Cardiac muscle cell (in vitro differentiated cells and primary cell): ENCODE measurements around the gene KCNMA1. TPM values are rescaled to one million over a fixed set of nuclear protein-coding genes. Genes with fewer than 3 reads are reported as not detected.

Experiments
- DNase-seq, 2 donors: peaks; one replicate each; pipeline versions ENCODE4 v3.0.0 to v3.0.0-alpha.2; 2010 to 2017; ENCODE audit warnings: low read depth in 1 of 2, low spot score in 1 of 2
- H3K27ac ChIP-seq: fragments of 200-600 bp; sonication (generic); 2 replicates; pipeline ENCODE4 v1.5.1; 2016
- H3K27me3 ChIP-seq: fragments of 200-600 bp; sonication (generic); 2 replicates; pipeline ENCODE4 v1.6.0; 2016; ENCODE audit warnings: control low read depth
- H3K36me3 ChIP-seq: fragments of 200-600 bp; sonication (generic); 2 replicates; pipeline ENCODE4 v1.5.1; 2016; ENCODE audit warnings: control low read depth
- H3K4me1 ChIP-seq: fragments of 200-600 bp; sonication (generic); 2 replicates; pipeline ENCODE4 v1.8.1; 2017; ENCODE audit warnings: low read depth, mild to moderate bottlenecking, mixed run types
- H3K4me3 ChIP-seq: fragments of 200-600 bp; sonication (generic); 2 replicates; pipeline ENCODE4 v1.5.1; 2016; ENCODE audit warnings: mild to moderate bottlenecking
- H3K9me3 ChIP-seq: fragments of 200-600 bp; sonication (generic); 2 replicates; pipeline ENCODE4 v1.5.1; 2017; ENCODE audit warnings: low read depth, mild to moderate bottlenecking, control low read depth
- CTCF ChIP-seq: IDR thresholded peaks from 2 replicates; pipeline ENCODE4 v1.5.1; 2012; ENCODE audit warnings: low read depth, mild to moderate bottlenecking, low read length
- polyA plus RNA-seq: library from polyadenylated mRNA; unstranded; fragments of >200 nt; fragmentation: Nextera tagmentation; extraction: Ambion mirVana; gene quantifications from 2 replicates; pipeline ENCODE4 v1.2.1, GENCODE V29; 2016
- total RNA-seq: library from RNA; depleted of rRNA; stranded (reverse); fragments of >200 nt; gene quantifications from 2 replicates; pipeline ENCODE4 v1.2.3, GENCODE V29; 2016

Gene KCNMA1
- total and polyA plus RNA-seq, 2 experiments from 2014 or later = 1.8 to 1.9 TPM

GRCh38 chr10:77283326-77283725, 354.3 kb downstream of the KCNMA1 start:
- Histone ChIP-seq H3K27me3 (peaks cover 17% of the 10 kb centered on the region), H3K27ac (no peak overlapping the region), H3K4me3 (no peak overlapping the region), H3K4me1 (peaks cover 17% of the 10 kb centered on the region), H3K36me3 (no peaks in the 10 kb centered on the region), H3K9me3 (no peaks in the 10 kb centered on the region)
- no peak for TF ChIP-seq CTCF
- peak in 1 of 2 donors; percentile 68 for DNase-seq

GRCh38 chr10:77282163-77282562, 355.4 kb downstream of the KCNMA1 start:
- H3K36me3 ChIP-seq = no peaks in the 10 kb centered on the region
- no peak overlapping the region for H3K27ac ChIP-seq
- peaks cover 28% of the 10 kb centered on the region for H3K27me3 ChIP-seq
- H3K9me3 ChIP-seq = no peaks in the 10 kb centered on the region
- peaks cover 7% of the 10 kb centered on the region for H3K4me1 ChIP-seq
- no peak for TF ChIP-seq CTCF
- no peak overlapping the region for H3K4me3 ChIP-seq
- DNase-seq = no peak

- H3K27me3 ChIP-seq = peaks cover 28% of the 10 kb centered on the region
- no peaks in the 10 kb centered on the region for H3K9me3 ChIP-seq
- peaks cover 5% of the 10 kb centered on the region for H3K4me1 ChIP-seq
- no peak overlapping the region for H3K4me3 ChIP-seq
- H3K27ac ChIP-seq = no peak overlapping the region
- no peak for DNase-seq
- H3K36me3 ChIP-seq = no peaks in the 10 kb centered on the region
- no peak for TF ChIP-seq CTCF
These were observed 355.9 kb downstream of the KCNMA1 start for GRCh38 chr10:77281719-77282118.

GRCh38 chr10:77279207-77279606, 358.4 kb downstream of the KCNMA1 start:
- Histone ChIP-seq H3K27me3 (peaks cover 18% of the 10 kb centered on the region), H3K4me3 (no peak overlapping the region), H3K9me3 (no peaks in the 10 kb centered on the region), H3K27ac (no peak overlapping the region), H3K36me3 (no peaks in the 10 kb centered on the region), H3K4me1 (peaks cover 2% of the 10 kb centered on the region)
- DNase-seq = peak in 1 of 2 donors; percentile 31
- no peak for TF ChIP-seq CTCF

- Histone ChIP-seq H3K9me3 (no peaks in the 10 kb centered on the region), H3K4me1 (no peaks in the 10 kb centered on the region), H3K27ac (no peak overlapping the region), H3K4me3 (no peak overlapping the region), H3K36me3 (no peaks in the 10 kb centered on the region), H3K27me3 (peaks cover 32% of the 10 kb centered on the region)
- no peak for TF ChIP-seq CTCF
- DNase-seq = no peak
These were observed 363.4 kb downstream of the KCNMA1 start for GRCh38 chr10:77274046-77274795.
